GM18867 (cell line): ENCODE results near the gene ABCC4.
"Not testable (repeated sequence)": the region's sequence is repeated elsewhere in the genome, so short reads cannot be mapped to it uniquely, and the experiment has no call there.

Experiments
- ATAC-seq: cut with Tn5 transposase; IDR thresholded peaks from one replicate; pipeline ENCODE4 v1.9.1; 2021; ENCODE audit warnings: mild to moderate bottlenecking, moderate library complexity; ENCODE audit not compliant: unreplicated experiment

Gene ABCC4

DNA sequence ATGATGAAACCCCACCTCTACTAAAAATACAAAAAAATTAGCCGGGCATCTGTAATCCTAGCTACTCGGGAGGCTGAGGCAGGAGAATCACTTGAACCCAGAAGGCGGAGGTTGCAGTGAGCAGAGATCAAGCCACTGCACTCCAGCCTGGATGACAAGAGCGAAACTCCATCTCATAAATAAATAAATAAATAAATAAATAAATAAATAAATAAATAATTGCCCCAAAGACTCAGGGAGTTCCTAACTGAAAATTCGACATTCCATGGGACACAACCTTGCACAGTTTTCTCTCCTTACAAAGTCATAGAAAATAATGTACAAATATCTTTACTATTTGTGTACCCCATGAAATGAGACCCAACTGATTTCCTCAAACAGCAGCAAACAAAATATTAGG lies 134.2 kb downstream of the ABCC4 start:
- ATAC-seq, result not testable (repeated sequence)

DNA sequence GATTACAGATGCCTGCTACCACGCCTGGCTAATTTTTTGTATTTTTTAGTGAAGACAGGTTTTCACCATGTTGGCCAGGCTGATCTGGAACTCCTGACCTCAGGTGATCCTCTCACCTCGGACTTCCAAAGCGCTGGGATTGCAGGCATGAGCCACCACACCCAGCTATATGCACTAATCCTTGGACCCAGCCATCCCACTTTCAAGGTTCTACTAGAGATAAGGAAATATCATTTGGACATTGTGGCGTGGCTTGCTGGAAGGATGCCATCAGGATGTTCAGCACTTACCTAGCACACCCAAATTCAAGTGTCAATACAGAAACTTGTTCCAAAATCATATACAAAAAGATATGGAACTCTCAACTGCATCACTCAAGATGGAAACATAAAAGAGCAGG lies 136.4 kb downstream of the ABCC4 start:
- ATAC-seq, result no peak

DNA sequence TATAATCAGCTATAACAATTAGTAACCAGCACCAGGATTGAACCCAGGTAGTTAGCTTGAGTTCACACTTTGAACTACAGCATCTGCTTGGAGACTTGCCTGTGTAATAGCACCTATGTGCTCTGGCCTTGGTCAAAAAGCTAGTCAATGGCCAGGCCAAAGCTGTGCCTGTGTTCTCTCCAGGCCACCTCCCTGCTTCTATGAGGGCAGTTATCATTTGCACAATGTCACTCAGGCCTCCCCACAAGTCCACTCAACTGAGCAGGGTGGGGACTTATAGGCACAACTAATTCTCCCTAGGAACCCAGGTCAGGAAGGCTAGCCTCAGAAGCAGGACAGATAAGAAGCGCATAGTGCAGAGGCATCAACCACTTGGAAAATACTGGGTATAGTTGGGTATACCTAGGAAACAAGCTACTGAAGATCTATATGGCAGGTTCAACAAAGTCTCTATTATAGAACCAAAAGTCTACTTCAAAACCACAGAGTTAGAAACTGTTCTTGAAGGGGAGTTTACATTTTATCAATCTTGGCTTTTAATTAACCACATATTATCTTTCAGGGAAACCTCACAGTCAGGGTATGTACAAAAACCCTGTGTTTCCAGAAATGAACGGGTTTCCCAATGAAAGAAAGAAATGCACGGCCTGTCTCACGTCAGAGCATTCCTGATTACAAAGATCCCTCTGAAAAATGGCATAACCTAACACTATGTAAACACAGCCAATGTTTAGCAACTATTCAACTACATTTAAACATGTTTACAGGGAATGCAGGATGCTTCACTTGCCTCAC lies 140.9 kb downstream of the ABCC4 start:
- no peak for ATAC-seq

DNA sequence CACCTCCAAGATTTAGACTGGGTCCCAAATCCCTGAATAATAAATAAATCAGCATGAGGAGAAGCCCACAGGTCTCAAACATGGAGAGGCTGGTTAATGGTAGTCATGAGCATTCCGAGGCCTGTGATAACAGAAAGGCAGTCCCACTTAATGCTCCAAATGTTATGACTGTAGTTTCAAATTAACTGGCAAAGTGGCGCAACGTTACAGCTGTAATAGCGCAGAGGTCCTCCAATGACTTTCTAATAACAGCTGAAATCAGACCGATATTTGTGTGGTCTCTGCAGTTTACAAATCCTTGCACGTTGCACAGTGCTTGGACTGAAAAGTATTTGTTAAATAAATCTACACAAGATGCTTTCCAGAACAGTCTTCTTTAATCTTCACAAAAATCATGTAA lies 141.8 kb downstream of the ABCC4 start:
- no peak for ATAC-seq

DNA sequence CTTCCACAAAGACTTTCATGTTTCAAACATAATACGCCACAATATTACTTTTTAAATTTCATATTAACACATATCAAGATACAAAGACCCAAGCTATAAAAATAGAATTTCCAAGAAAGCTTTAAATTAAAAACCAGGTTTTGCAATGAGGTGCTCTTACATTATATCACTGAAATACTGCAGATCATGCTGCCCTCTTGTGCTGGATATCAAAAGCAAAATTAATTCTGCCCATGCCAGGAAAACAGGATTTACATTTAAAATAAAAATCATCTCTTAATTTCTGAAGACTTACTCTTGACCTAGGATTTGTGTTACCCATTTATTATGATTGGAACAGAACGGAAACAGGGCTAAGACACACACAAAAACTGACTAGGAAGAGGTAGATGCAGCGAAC lies 145.0 kb downstream of the ABCC4 start:
- no peak for ATAC-seq

DNA sequence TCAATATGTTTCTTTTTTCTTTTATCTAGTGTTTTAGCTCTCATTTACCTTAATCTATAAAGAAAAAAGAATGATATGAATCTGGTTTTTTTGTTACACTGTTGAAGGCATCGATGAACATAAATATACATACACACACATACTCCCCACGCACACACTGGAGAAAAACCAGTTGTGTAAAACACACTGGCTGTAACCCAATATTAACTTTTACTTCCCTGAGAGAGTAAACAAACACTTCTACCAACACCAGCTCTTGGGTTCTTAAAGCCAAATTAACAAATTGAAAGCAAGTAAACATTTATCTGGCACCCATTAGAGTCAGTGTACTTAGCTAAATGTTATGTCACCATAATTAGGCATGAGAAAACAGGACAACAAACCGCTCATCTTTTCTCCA lies 145.7 kb downstream of the ABCC4 start:
- no peak for ATAC-seq

DNA sequence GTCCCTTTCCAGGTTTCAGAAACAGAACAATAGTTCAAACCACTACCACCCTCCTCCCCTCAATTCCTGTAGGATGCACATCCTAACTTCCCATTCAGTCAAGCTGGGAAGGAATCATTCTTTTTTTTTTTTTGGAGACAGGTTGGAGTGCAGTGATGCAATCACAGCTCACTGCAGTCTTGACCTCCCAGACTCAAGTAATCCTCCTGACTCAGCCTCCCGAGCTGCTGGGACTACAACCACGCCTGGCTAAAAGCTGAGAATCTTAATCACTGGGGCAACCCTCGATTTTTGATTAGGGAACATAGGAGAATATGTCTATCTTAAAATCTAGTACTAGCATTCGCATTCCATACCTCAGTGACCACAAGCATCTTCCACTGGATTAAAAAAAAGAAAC lies 146.2 kb downstream of the ABCC4 start:
- ATAC-seq, result no peak

DNA sequence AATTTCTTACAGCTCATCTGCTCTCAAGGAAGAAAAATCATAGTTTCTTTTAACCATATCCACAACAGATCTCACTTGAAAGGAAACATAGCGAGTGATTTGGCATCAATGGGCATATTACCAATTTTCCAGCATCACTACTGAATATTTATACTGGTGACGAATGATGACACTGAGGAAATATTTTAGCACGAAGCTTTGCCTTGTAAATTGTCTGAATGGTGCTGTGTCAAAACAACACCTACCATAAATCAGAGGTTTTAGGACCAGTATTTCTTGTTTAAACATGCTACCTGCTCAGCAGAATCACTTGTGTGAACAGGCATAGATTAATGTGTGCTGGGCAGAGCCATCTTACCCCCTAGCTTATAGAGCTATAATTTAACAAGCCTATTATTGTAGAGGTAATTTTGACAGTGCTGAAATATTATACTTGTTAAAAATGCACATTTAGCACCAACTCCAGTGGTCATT lies 146.8 kb downstream of the ABCC4 start:
- no peak for ATAC-seq

DNA sequence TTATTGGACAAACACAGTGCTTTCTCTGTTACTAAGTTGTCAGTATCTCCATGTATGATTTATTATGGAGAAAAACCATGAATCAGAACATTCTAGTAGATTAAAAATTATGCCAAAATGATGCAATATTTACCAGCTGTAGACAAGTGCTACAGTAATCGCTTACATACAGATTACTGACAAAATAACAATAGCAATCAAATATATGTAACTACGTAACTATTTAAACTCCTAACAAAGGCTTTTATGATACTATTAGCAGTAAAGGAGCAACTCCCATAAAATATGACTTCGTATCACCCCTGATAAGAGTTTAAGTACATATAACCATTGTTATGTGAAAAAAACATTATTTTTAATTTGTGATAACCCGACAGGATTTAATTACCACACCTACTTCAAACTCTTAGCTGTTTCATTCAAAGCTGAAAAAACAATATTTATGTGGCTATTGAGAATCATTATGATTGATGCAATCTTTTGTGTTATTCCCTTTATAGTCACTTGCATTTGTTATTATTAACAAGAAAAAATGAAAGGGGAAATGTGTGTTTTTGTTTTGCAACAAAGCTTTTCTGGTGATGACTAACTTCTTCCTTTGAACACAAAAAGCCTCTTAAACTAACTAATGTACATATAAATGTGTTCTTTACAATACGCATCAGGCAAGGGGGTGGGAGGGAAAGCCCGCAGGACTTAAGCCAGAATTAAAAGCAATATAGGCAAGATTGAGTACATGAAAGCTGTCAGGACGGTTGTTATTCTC lies 147.4 kb downstream of the ABCC4 start:
- ATAC-seq, result no peak

DNA sequence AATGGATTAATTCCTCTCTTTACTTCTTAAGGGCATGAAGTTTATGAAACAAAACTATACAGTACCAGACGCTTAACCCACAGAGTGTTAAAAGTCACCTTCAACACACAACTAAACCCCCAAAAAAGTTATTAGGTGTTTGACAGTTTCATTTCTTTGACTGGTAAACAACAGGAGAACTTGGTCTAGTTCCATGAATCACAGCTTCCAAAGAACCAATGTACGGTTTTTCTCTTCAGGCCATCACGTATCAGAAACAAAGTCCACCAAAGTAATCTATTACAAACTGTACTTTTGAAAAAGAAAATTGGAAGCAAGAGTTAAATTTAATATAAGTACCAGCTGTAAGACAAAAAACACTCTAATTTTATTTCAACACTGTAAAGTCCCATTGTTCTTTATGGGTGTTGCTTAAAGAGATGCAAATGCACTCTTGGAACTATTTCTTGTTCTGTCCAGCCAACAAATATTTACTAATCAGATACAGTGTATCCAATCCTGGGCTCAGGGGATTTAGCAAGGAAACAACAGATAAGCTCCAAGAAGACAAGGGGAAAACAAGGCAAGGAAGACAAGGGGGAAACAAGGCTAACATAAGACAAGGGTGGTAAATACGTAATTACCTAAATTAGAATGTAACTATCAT lies 149.2 kb downstream of the ABCC4 start:
- no peak for ATAC-seq

DNA sequence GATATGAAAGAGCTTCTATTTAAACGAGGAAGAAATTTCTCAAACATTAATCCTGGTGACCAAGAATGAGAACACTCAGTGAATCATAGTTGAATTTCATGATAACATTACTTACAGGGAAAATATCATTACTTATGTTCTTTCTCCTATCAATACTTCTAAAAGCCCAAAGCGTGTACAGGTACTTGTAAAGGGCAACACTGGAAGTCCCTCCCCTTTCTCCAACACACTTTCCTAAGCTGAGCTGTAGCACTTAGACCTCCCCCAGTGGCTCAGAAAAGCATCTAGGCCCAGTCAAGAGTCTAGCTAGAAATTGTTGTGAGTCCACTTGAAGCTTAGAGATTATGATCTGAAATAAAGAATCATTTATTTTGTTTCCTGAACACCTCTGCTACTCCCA lies 150.7 kb downstream of the ABCC4 start:
- ATAC-seq, result no peak

DNA sequence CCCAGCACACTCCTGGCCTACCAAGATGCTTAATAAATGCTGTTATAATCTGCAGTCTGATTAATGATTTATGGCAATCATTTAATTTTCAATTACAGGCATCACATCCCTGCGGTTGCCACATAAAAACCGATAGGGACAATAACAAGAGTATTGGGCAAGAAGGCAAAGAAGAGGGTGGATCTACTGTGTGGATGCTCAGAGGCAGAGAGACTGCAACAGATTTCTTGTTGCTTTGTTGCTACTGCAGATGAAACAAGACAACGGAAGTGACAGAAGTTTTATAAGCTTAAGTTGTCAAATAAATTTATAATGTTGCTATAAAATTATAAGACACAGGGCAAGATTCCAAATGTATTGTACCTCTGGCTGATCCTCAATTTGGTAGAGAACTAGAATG lies 154.8 kb downstream of the ABCC4 start:
- no peak for ATAC-seq

DNA sequence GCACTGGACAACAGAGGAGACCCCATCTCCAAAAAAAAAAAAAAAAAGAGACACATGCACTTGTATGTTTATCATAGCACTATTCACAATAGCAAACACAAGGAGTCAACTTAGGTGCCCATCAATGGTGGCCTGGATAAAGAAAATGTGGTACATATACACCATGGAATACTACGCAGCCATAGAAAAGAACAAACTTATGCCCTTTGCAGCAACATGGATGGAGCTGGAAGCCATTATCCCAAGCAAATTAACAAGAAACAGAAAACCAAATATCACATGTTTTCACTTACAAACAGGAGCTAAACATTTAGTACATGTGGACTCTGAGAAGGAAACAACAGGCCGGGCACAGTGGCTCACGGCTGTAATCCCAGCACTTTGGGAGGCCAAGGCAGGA lies 155.7 kb downstream of the ABCC4 start:
- ATAC-seq, result no peak

DNA sequence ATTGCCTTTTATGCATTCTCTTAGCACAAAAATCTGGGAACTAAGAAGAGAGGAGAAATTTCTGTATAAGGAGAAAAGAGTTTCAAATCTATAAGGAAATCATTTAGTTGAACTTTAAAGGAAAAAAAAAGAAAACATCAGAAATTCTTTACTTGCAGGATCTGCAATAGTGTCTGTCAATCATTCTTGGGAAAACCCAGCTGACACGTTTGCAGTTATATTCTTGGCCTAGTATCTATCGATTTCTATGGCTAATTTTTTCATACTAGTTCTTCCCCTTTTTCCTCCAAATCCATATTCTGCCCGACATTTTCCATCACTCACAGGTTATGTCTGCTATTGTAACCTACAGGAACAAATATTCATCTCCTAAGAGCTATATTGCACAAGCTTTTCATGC lies 160.7 kb downstream of the ABCC4 start:
- ATAC-seq, result no peak

DNA sequence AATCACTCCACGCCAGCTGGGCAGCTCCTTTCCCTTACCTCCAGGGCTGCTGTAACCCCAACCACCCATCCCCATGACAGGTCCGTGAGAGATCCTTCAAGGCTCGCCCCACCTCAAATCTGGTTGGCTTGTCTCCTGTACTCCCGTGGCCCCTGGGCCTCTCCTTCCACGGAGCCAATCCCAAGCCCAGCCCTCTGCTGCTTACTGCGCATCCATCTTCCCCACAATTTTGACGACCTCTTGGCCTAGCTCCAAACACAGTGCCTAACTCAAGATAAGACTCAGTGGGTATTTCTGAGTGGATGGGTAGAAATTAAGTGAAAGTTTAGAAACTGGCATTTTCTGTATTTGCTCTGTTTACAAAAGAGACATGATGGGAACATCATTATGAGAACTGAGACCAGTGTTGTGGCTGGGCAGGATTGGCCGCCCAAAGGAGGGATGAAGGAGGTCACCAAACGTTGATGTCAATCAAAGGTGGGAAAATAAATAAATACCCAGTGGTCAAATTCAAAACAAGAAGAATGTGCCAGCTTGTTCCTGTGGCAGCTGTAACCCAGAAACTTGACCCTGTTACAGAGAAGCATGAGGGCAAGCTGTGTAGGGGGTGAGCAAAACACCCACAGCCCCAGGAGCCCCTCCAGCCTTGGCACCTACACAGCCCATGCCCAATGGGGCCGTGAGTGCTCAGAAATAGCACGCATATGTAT lies 162.2 kb downstream of the ABCC4 start:
- no peak for ATAC-seq

DNA sequence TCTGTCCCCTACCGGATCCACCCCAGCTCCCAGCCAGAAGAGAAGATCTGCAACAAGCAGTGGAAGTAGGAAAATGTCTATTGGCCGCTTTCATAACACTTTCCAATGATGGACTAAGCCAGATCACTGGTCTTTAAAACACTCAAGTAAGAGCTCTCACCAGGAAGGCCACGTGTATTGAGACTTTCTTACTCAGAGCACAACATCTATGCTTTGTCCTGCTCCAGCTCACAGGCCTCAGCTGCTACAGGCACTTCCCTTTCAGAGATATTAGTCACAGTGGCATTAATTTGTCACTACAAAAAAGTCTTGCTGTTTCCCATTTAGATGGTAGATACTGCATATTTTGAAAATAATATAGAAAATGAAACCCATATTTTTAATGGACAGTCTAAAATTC lies 164.2 kb downstream of the ABCC4 start:
- peak; percentile 89 for ATAC-seq

DNA sequence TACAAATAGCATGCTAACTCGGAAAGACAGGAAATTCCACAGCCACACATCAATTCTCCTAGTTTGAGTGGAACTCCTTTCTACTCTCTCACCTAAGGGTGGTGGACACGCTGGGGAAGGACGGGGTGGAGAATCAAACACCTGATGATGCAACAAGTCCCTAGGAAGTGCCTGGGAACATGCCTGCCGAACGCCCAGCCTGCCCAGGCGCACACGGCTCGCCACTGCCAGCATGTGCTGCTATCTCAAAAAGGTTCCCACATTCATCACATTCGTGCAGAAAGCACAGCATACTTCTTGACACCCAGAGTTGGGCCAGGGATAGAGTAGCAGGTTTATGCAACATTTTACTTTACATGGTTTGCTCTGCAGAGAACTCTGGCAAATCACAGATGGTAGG lies 164.6 kb downstream of the ABCC4 start:
- ATAC-seq, result no peak

DNA sequence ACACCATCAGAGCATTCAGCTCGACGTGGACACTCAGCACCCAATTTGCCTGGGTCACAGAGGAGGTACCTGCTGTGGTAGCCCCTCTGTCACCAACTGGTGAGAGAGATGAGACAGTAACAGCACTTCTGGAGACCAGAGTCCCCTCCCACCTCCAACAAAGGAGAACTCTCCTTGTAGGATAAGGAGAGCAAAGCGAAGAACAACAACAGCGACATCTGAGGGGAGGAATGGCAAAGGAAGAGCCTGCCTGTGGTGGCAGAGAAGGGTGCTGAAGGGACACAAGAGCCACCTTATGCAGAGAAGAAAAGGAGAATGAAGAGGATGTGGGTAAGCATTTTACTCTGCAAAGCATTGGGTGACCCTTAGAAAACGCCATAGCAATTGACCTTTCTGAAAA lies 167.8 kb downstream of the ABCC4 start:
- ATAC-seq, result no peak

DNA sequence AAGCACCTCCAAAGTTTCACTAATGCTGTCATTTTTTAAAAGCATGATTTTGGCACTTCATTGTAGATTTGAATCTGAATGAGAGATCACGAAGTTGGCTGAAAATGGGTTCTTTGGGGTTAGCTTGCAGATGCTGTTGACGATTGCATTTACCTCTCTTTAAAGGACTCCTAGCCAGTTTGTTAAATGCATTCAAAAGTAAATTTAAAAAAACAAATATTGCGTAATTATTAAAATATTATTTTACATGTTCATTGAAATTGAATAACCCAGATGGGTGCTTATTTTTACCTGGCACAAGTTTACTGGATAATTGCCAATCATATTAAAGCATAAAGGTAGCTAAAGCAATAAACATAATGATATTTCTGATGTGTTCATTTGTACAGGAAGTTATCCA lies 172.2 kb downstream of the ABCC4 start:
- no peak for ATAC-seq

DNA sequence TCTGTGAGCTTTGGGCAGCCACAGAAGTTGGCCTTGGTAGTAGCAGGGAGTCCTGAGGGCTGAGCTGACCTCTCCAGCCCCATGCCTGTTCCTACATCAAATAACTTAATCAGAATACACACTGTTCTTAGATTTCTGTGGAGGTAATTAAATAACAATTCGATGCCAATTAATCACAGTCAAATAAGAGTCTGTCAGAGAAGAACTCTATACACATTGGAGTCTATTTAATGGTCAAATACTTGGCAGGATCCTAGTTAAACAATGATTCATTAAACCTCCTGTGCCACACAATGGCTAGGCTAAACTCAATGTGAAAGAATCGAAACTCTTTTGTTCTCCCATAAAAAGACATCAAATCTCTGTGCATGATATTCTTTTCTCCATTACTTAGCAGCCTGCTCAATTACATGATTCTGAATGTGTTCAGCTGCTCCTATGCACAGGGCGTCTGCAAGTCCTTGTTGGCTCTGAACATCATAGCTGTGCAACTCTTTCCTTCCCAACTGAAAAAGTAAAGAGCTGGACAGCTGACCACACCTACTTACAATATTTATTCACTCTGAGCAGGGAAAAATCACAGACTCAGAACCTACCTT lies 173.1 kb downstream of the ABCC4 start:
- no peak for ATAC-seq

DNA sequence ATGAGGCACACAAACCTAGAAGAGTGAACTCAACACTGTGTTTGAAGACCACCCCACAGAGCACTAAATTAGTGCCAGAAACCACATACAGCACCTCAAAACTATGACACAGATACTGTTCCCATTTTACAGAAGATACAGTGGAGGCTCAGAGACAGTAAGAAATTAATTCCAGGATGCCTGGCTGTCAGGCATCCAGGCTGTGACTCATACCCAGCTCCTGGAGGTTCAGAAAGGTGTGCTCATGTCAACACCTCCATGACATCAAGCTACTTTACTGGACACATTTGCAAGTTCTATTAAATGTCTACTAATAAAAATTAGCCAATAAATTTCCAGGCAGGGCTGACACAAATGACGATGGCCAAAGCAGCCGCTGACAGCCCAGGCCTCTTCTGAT lies 176.3 kb downstream of the ABCC4 start:
- ATAC-seq, result no peak
